H1 (cell line): ENCODE data around the gene CSTF3. TPM values are rescaled to one million over a fixed set of nuclear protein-coding genes. Genes with fewer than 3 reads are reported as not detected.
"Not testable (repeated sequence)": the region's sequence is repeated elsewhere in the genome, so short reads cannot be mapped to it uniquely, and the experiment has no call there.

ENCODE experiments used
- CTCF ChIA-PET: fragments of 300-600 bp; sonication (Branson Sonifier 250); formaldehyde crosslinking; loops from one replicate; lab custom pipeline; 2021; ENCODE audit not compliant: partially characterized antibody; lab: Charles Lee
- POLR2A ChIA-PET: fragments of 300-600 bp; sonication (Branson Sonifier 250); formaldehyde crosslinking; loops from one replicate; lab custom pipeline; 2021; ENCODE audit warnings: inconsistent platforms; ENCODE audit not compliant: partially characterized antibody; lab: Charles Lee
- DNase-seq, 2 experiments: peaks; one replicate each; pipeline versions ENCODE4 v3.0.0 to v3.0.0-alpha.2; 2010 to 2022; ENCODE audit warnings: low spot score in 2 of 2, low read depth in 1 of 2, mixed read lengths in 1 of 2
- FAIRE-seq: peaks from 2 replicates; lab custom pipeline; 2011; peaks lifted over from hg19 to GRCh38; lab: Jason Lieb, UNC
- H2AFZ ChIP-seq: 2 replicates; pipeline ENCODE4 v1.8.1; 2012; ENCODE audit warnings: low read length, inconsistent platforms
- H2AK5ac ChIP-seq: 2 replicates; pipeline ENCODE4 v1.6.1; 2013; ENCODE audit warnings: low read depth, low read length
- H2BK120ac ChIP-seq: replicated peaks from 2 replicates; pipeline ENCODE3; 2013; ENCODE audit warnings: low read depth, low read length, inconsistent platforms
- H2BK12ac ChIP-seq: 2 replicates; pipeline ENCODE4 v1.6.1; 2013; ENCODE audit warnings: low read depth, low read length
- H2BK15ac ChIP-seq: 2 replicates; pipeline ENCODE4 v1.6.1; 2013; ENCODE audit warnings: low read length
- H2BK20ac ChIP-seq: 2 replicates; pipeline ENCODE4 v1.6.1; 2013; ENCODE audit warnings: low read length
- H2BK5ac ChIP-seq: 2 replicates; pipeline ENCODE4 v1.6.1; 2013; ENCODE audit warnings: low read depth, low read length
- H3K14ac ChIP-seq: 2 replicates; pipeline ENCODE4 v1.6.1; 2013; ENCODE audit warnings: inconsistent platforms; ENCODE audit not compliant: insufficient read length
- H3K18ac ChIP-seq: 2 replicates; pipeline ENCODE4 v1.6.1; 2013; ENCODE audit warnings: low read length; ENCODE audit errors: extremely low read depth
- H3K23ac ChIP-seq: 2 replicates; pipeline ENCODE4 v1.6.1; 2013; ENCODE audit warnings: inconsistent platforms; ENCODE audit not compliant: insufficient read length
- H3K23me2 ChIP-seq: 2 replicates; pipeline ENCODE4 v1.6.1; 2013; ENCODE audit warnings: low read depth, low read length
- H3K27ac ChIP-seq: 2 replicates; pipeline ENCODE4 v1.6.1; 2011; ENCODE audit warnings: low read depth, low read length, inconsistent platforms
- H3K27me3 ChIP-seq, 4 experiments: replicated peaks in 1 of 4; 1 replicate in 1 of 4; 2 replicates in 3 of 4; pipeline versions ENCODE4 v1.6.1 to v1.8.1; 2011 to 2013; ENCODE audit warnings: low read length in 3 of 4, mild to moderate bottlenecking in 3 of 4, inconsistent platforms in 2 of 4, mixed read lengths in 2 of 4, moderate library complexity in 1 of 4; ENCODE audit not compliant: control insufficient read depth in 3 of 4, insufficient read depth in 3 of 4; ENCODE audit errors: extremely low read depth in 1 of 4
- H3K36me3 ChIP-seq, 4 experiments: 2 replicates each; pipeline versions ENCODE4 v1.6.1 to v1.8.1; 2011 to 2013; ENCODE audit warnings: mild to moderate bottlenecking in 4 of 4, low read length in 3 of 4, moderate library complexity in 2 of 4, control low read depth in 1 of 4, inconsistent platforms in 1 of 4; ENCODE audit not compliant: insufficient read depth in 4 of 4, control insufficient read depth in 2 of 4
- H3K4ac ChIP-seq: replicated peaks from 2 replicates; pipeline ENCODE3; 2013; ENCODE audit warnings: low read length, low read depth, mixed read lengths, inconsistent platforms; ENCODE audit not compliant: insufficient read length
- H3K4me1 ChIP-seq, 4 experiments: replicated peaks in 1 of 4; 1 replicate in 1 of 4; 2 replicates in 3 of 4; pipeline versions ENCODE4 v1.6.1 to v1.8.1; 2011 to 2013; ENCODE audit warnings: low read length in 3 of 4, inconsistent platforms in 2 of 4, mixed read lengths in 1 of 4; ENCODE audit not compliant: insufficient read depth in 4 of 4, control insufficient read depth in 3 of 4
- H3K4me2 ChIP-seq, 2 experiments: 2 replicates each; pipeline versions ENCODE4 v1.6.1 to v1.8.1; 2011 to 2013; ENCODE audit warnings: low read depth in 2 of 2, low read length in 2 of 2, control low read depth in 1 of 2, inconsistent platforms in 1 of 2, mild to moderate bottlenecking in 1 of 2; ENCODE audit not compliant: insufficient read depth in 1 of 2
- H3K4me3 ChIP-seq, 4 experiments: fragments of 200-600, 300-600 bp in 1 of 4; sonication (generic), shearing (Covaris generic), sonication (Bioruptor Twin) in 1 of 4; 2 replicates each; pipeline versions ENCODE4 v1.5.1 to v1.8.1; 2011 to 2016; ENCODE audit warnings: low read length in 4 of 4, low read depth in 3 of 4, control low read depth in 2 of 4, inconsistent platforms in 2 of 4, mild to moderate bottlenecking in 2 of 4, mixed read lengths in 1 of 4, moderate library complexity in 1 of 4; ENCODE audit not compliant: insufficient read depth in 2 of 4; ENCODE audit errors: extremely low read depth in 1 of 4
- H3K56ac ChIP-seq: replicated peaks from 2 replicates; pipeline ENCODE3; 2013; ENCODE audit warnings: low read depth, mild to moderate bottlenecking, mixed read lengths, low read length, inconsistent platforms; ENCODE audit not compliant: insufficient read length
- H3K79me1 ChIP-seq: 2 replicates; pipeline ENCODE4 v1.6.1; 2013; ENCODE audit warnings: low read depth, low read length, control low read depth
- H3K79me2 ChIP-seq, 2 experiments: 2 replicates each; pipeline versions ENCODE4 v1.6.1 to v1.8.1; 2012 to 2013; ENCODE audit warnings: low read length in 2 of 2, mild to moderate bottlenecking in 2 of 2, inconsistent platforms in 1 of 2; ENCODE audit not compliant: insufficient read depth in 2 of 2, control insufficient read depth in 1 of 2
- H3K9ac ChIP-seq, 4 experiments: replicated peaks in 1 of 4; 1 replicate in 1 of 4; 2 replicates in 3 of 4; pipeline versions ENCODE4 v1.6.1 to v1.8.1; 2011 to 2013; ENCODE audit warnings: low read depth in 3 of 4, low read length in 3 of 4, control low read depth in 2 of 4, mild to moderate bottlenecking in 2 of 4, moderate library complexity in 2 of 4, inconsistent platforms in 1 of 4; ENCODE audit errors: extremely low read depth in 1 of 4
- H3K9me3 ChIP-seq, 2 experiments: 2 replicates each; pipeline versions ENCODE4 v1.6.1 to v1.8.1; 2012 to 2013; ENCODE audit warnings: mild to moderate bottlenecking in 2 of 2, moderate library complexity in 2 of 2, control low read depth in 1 of 2, inconsistent platforms in 1 of 2, low read depth in 1 of 2, low read length in 1 of 2, mixed read lengths in 1 of 2; ENCODE audit not compliant: insufficient read depth in 2 of 2
- H4K20me1 ChIP-seq, 2 experiments: replicated peaks in 1 of 2; 2 replicates each; pipeline versions ENCODE3 to v1.8.1; 2011 to 2013; ENCODE audit warnings: inconsistent platforms in 2 of 2, low read length in 2 of 2, mild to moderate bottlenecking in 1 of 2; ENCODE audit not compliant: insufficient read depth in 2 of 2, control insufficient read depth in 1 of 2
- H4K5ac ChIP-seq: 2 replicates; pipeline ENCODE4 v1.6.1; 2013; ENCODE audit warnings: low read length, low read depth, mixed read lengths, inconsistent platforms; ENCODE audit not compliant: insufficient read length
- H4K8ac ChIP-seq: 2 replicates; pipeline ENCODE4 v1.8.0; 2013; ENCODE audit warnings: mild to moderate bottlenecking, moderate library complexity, low read length, inconsistent platforms; ENCODE audit not compliant: insufficient read depth; ENCODE audit errors: extremely low read depth
- H4K91ac ChIP-seq: replicated peaks from 2 replicates; pipeline ENCODE3; 2013; ENCODE audit warnings: low read length, mixed read lengths, inconsistent platforms; ENCODE audit not compliant: insufficient read length
- WGBS, 2 experiments: shearing (Covaris generic) in 1 of 2; methylation state at CpG; one replicate each; pipeline versions ENCODE4 v1.1.6 to v1.1.7; 2013 to 2015; ENCODE audit warnings: low lambda C conversion rate in 2 of 2, mixed read lengths in 2 of 2, inconsistent platforms in 1 of 2, low coverage in 1 of 2, missing lambda C conversion rate in 1 of 2; ENCODE audit not compliant: insufficient replicate concordance in 2 of 2, insufficient coverage in 1 of 2, insufficient read length in 1 of 2; ENCODE audit errors: extremely low coverage in 1 of 2, missing lambda C conversion rate in 1 of 2; 5-methylcytosine and 5-hydroxymethylcytosine counted together
- polyA plus RNA-seq, 7 experiments: library from polyadenylated mRNA; depleted of rRNA in 3 of 7; stranded (reverse) in 5 of 7; unstranded in 2 of 7; fragments of >200 nt in 5 of 7; fragments of 200-250 nt in 2 of 7; gene quantifications; 1 replicate in 5 of 7; 2 replicates in 1 of 7; 4 replicates in 1 of 7; pipeline versions ENCODE4 v1.2.1 to v1.2.3, GENCODE V29; 2011 to 2013; ENCODE audit warnings: missing spikeins in 2 of 7, mixed read lengths in 2 of 7
- total RNA-seq: library from RNA; stranded (reverse); fragmentation: NEBNext Ultra II Directional; extraction: Animal tissue kit (Norgen Biotek cat#: 25700); gene quantifications from 2 replicates; pipeline ENCODE4 v1.2.1, GENCODE V29; 2021

Gene CSTF3
- total and polyA plus RNA-seq, 2 of the 8 experiments (the other 6 are each of a cell fraction or from before 2014, with no cell fraction given), result 22.3 to 54.7 TPM

DNA sequence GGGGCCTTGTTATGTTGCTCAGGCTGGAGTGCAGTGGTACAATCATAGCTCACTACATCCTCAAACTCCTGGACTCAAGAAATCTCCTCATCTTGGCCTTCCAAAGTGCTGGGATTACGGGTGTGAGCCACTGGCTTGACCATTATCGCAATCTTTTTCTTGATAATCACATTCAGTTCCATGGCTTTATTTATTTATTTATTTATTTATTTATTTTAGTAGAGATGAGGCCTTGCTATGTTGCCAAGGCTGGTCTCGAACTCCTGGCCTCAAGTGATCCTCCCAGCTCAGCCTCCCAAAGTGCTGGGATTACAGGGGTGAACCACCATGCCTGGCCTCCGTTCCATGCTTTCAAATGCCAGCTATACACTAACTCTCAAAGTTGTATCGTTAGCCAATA is 15.5 kb upstream of the CSTF3 start:
- H2AFZ ChIP-seq, H4K5ac ChIP-seq, H2BK15ac ChIP-seq, H2BK20ac ChIP-seq, FAIRE-seq, H3K79me1 ChIP-seq, H3K23me2 ChIP-seq, H3K27ac ChIP-seq, H3K79me2 ChIP-seq, H3K56ac ChIP-seq, H3K23ac ChIP-seq, H3K4me3 ChIP-seq, H3K18ac ChIP-seq, H3K9ac ChIP-seq, H3K27me3 ChIP-seq, H3K36me3 ChIP-seq, H2BK12ac ChIP-seq, H2AK5ac ChIP-seq, H2BK5ac ChIP-seq, H3K14ac ChIP-seq, H2BK120ac ChIP-seq, H3K4me2 ChIP-seq, DNase-seq, H4K91ac ChIP-seq, H4K20me1 ChIP-seq, POLR2A ChIA-PET, H3K4ac ChIP-seq, H3K9me3 ChIP-seq, H4K8ac ChIP-seq: not testable (repeated sequence)
- CTCF ChIA-PET, result interaction anchor here (1.0 to 3.8 kb wide), 4 partner anchors 11 to 427 kb away, joined by 3 to 36 read pairs (median 4); partner anchors contain the start of gene CSTF3
- WGBS, 2 experiments, result 94% methylated on average over 5 of the region's 5 CpGs; no CpG with 5 or more reads in 1 of the 2 experiments
- H3K4me1 ChIP-seq, result peaks cover 0 to 15% (median 7%) of the 10 kb centered on the region in 4 experiments; a peak in 4 of 7 replicates
